ENCODE data around the gene CNTN4. TPM values are rescaled to one million over a fixed set of nuclear protein-coding genes. Genes with fewer than 3 reads are reported as not detected.

The CNTN4 gene
- total RNA-seq, 1 donor from 2014 or later, result 48.3 TPM

- no peak for TF ChIP-seq CTCF (IDR thresholded peaks at IDR 0.05)
- H3K27me3 Mint-ChIP-seq (ENCODE audit: unreplicated experiment), result no peaks in the 10 kb centered on the region
- H3K4me3 Mint-ChIP-seq (ENCODE audit: unreplicated experiment), result no peak overlapping the region
- no peak for DNase-seq (ENCODE audit: extremely low spot score, unreplicated experiment)
- no peaks in the 10 kb centered on the region for H3K4me1 Mint-ChIP-seq (ENCODE audit: unreplicated experiment)
- no peaks in the 10 kb centered on the region for H3K36me3 Mint-ChIP-seq (ENCODE audit: unreplicated experiment)
- H3K27ac Mint-ChIP-seq (ENCODE audit: unreplicated experiment), result no peak overlapping the region
- peaks cover 4% of the 10 kb centered on the region for H3K9me3 Mint-ChIP-seq (ENCODE audit: unreplicated experiment)
Observed at GRCh38 chr3:2458816-2459215, 360.1 kb downstream of the CNTN4 start.

- DNase-seq (ENCODE audit: extremely low spot score, unreplicated experiment), result no peak
- no peaks in the 10 kb centered on the region for H3K4me1 Mint-ChIP-seq (ENCODE audit: unreplicated experiment)
- TF ChIP-seq CTCF (IDR thresholded peaks at IDR 0.05), result no peak
- H3K36me3 Mint-ChIP-seq (ENCODE audit: unreplicated experiment), result no peaks in the 10 kb centered on the region
- peaks cover 12% of the 10 kb centered on the region for H3K9me3 Mint-ChIP-seq (ENCODE audit: unreplicated experiment)
- no peak overlapping the region for H3K4me3 Mint-ChIP-seq (ENCODE audit: unreplicated experiment)
- no peaks in the 10 kb centered on the region for H3K27me3 Mint-ChIP-seq (ENCODE audit: unreplicated experiment)
- H3K27ac Mint-ChIP-seq (ENCODE audit: unreplicated experiment), result no peak overlapping the region
Observed at GRCh38 chr3:2465842-2466241, 367.2 kb downstream of the CNTN4 start.

DNA sequence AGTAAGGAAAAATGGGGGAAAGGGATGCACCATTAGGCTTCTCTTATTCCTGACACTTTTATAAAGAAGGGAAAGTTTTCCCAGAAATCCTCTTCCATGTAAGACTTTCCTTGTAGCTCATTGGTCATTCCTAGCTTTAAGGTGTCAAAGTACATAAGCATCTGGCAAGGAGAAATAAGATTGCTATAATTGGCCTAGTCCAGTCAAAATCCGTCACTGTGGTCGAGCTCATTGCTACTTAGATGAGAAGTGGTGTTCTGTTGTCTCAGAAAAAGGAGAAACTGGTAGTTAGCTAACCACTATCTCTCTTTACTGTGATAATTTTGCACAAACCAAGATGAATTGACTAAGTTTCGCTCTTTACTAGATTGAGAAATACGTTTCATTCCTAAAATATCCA, 370.1 kb downstream of the CNTN4 start:
- no peak for TF ChIP-seq CTCF (IDR thresholded peaks at IDR 0.05)
- Mint-ChIP-seq H3K27me3 (ENCODE audit: unreplicated experiment) (no peaks in the 10 kb centered on the region), H3K36me3 (ENCODE audit: unreplicated experiment) (no peaks in the 10 kb centered on the region), H3K27ac (ENCODE audit: unreplicated experiment) (no peak overlapping the region), H3K4me1 (ENCODE audit: unreplicated experiment) (no peaks in the 10 kb centered on the region), H3K9me3 (ENCODE audit: unreplicated experiment) (peaks cover 12% of the 10 kb centered on the region), H3K4me3 (ENCODE audit: unreplicated experiment) (no peak overlapping the region)
- no peak for DNase-seq (ENCODE audit: extremely low spot score, unreplicated experiment)

- Mint-ChIP-seq H3K4me1 (ENCODE audit: unreplicated experiment) (no peaks in the 10 kb centered on the region), H3K9me3 (ENCODE audit: unreplicated experiment) (peaks cover 33% of the 10 kb centered on the region), H3K27ac (ENCODE audit: unreplicated experiment) (no peak overlapping the region), H3K36me3 (ENCODE audit: unreplicated experiment) (no peaks in the 10 kb centered on the region), H3K4me3 (ENCODE audit: unreplicated experiment) (no peak overlapping the region), H3K27me3 (ENCODE audit: unreplicated experiment) (no peaks in the 10 kb centered on the region)
- DNase-seq (ENCODE audit: extremely low spot score, unreplicated experiment), result no peak
- TF ChIP-seq CTCF (IDR thresholded peaks at IDR 0.05), result no peak
Observed at GRCh38 chr3:2476996-2477395, 378.3 kb downstream of the CNTN4 start.

GRCh38 chr3:2477620-2478019, 379.0 kb downstream of the CNTN4 start:
- H3K4me3 Mint-ChIP-seq (ENCODE audit: unreplicated experiment), result no peak overlapping the region
- no peaks in the 10 kb centered on the region for H3K36me3 Mint-ChIP-seq (ENCODE audit: unreplicated experiment)
- no peak for DNase-seq (ENCODE audit: extremely low spot score, unreplicated experiment)
- H3K4me1 Mint-ChIP-seq (ENCODE audit: unreplicated experiment), result no peaks in the 10 kb centered on the region
- peaks cover 33% of the 10 kb centered on the region for H3K9me3 Mint-ChIP-seq (ENCODE audit: unreplicated experiment)
- no peak overlapping the region for H3K27ac Mint-ChIP-seq (ENCODE audit: unreplicated experiment)
- no peak for TF ChIP-seq CTCF (IDR thresholded peaks at IDR 0.05)
- H3K27me3 Mint-ChIP-seq (ENCODE audit: unreplicated experiment), result no peaks in the 10 kb centered on the region

All from osteocyte (in vitro differentiated cells).